Panc1 (cell line): Measurements from ENCODE around the gene RIF1.

Experiments used
- POLR2AphosphoS5 ChIP-seq: IDR thresholded peaks from 2 replicates; pipeline ENCODE4 v1.6.1; 2012; ENCODE audit warnings: mild to moderate bottlenecking, low read depth, low read length, moderate library complexity
- TF ChIP-seq, protein P1 (sequence below): fragments of 450-650 bp; IDR thresholded peaks from 2 replicates; pipeline ENCODE4 v1.5.1; 2017; ENCODE audit warnings: mild to moderate bottlenecking
- TF ChIP-seq, protein P2 (sequence below), 2 experiments: IDR thresholded peaks; 2 replicates each; pipeline ENCODE4 v1.6.1; 2011 to 2012; ENCODE audit warnings: low read depth in 2 of 2, control low read depth in 1 of 2, low read length in 1 of 2, mild to moderate bottlenecking in 1 of 2, moderate library complexity in 1 of 2; ENCODE audit not compliant: insufficient read depth in 1 of 2

DNA sequence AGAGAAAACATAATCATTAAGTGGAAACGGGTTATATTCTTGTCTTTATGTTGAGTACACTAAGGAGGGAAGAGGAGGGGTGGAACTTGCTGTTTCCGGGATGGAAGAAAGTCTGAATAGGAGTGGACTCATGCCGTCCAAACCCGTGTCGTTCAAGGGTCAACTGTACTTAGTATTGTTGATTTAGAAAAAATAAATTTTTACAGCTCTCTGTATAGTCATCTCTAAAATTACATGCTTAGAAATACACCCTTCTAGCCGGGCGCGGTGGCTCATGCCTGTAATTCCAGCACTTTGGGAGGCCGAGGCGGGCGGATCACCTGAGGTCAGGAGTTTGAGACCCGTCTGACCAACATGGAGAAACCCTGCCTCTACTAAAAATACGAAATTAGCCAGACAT lies 29.4 kb downstream of the RIF1 start:
- TF ChIP-seq, protein P1, sequence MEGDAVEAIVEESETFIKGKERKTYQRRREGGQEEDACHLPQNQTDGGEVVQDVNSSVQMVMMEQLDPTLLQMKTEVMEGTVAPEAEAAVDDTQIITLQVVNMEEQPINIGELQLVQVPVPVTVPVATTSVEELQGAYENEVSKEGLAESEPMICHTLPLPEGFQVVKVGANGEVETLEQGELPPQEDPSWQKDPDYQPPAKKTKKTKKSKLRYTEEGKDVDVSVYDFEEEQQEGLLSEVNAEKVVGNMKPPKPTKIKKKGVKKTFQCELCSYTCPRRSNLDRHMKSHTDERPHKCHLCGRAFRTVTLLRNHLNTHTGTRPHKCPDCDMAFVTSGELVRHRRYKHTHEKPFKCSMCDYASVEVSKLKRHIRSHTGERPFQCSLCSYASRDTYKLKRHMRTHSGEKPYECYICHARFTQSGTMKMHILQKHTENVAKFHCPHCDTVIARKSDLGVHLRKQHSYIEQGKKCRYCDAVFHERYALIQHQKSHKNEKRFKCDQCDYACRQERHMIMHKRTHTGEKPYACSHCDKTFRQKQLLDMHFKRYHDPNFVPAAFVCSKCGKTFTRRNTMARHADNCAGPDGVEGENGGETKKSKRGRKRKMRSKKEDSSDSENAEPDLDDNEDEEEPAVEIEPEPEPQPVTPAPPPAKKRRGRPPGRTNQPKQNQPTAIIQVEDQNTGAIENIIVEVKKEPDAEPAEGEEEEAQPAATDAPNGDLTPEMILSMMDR = no peak
- TF ChIP-seq POLR2AphosphoS5 = no peak
- TF ChIP-seq, protein P2, sequence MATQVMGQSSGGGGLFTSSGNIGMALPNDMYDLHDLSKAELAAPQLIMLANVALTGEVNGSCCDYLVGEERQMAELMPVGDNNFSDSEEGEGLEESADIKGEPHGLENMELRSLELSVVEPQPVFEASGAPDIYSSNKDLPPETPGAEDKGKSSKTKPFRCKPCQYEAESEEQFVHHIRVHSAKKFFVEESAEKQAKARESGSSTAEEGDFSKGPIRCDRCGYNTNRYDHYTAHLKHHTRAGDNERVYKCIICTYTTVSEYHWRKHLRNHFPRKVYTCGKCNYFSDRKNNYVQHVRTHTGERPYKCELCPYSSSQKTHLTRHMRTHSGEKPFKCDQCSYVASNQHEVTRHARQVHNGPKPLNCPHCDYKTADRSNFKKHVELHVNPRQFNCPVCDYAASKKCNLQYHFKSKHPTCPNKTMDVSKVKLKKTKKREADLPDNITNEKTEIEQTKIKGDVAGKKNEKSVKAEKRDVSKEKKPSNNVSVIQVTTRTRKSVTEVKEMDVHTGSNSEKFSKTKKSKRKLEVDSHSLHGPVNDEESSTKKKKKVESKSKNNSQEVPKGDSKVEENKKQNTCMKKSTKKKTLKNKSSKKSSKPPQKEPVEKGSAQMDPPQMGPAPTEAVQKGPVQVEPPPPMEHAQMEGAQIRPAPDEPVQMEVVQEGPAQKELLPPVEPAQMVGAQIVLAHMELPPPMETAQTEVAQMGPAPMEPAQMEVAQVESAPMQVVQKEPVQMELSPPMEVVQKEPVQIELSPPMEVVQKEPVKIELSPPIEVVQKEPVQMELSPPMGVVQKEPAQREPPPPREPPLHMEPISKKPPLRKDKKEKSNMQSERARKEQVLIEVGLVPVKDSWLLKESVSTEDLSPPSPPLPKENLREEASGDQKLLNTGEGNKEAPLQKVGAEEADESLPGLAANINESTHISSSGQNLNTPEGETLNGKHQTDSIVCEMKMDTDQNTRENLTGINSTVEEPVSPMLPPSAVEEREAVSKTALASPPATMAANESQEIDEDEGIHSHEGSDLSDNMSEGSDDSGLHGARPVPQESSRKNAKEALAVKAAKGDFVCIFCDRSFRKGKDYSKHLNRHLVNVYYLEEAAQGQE (IDR thresholded peaks at IDR 0.05; ENCODE audit: insufficient read depth in 1 of 2, low read depth in 2 of 2, low read length in 1 of 2) = no peak
